GM12878 (cell line): ENCODE results near the gene ERC2. TPM values are rescaled to one million over a fixed set of nuclear protein-coding genes. Genes with fewer than 3 reads are reported as not detected.

Experiments
- ATAC-seq: fragments of 200-7000 bp; cut with Tn5 transposase; 3 replicates; pipeline ENCODE4 v1.9.1; 2020; ENCODE audit warnings: mild to moderate bottlenecking, moderate library complexity
- BruUV-seq: library from RNA; stranded (reverse); fragments of 400-500 nt; replicated peaks from 2 replicates; lab custom pipeline; 2021; lab: Mats Ljungman, UMichigan
- CTCF ChIA-PET: fragments of 300-600 bp; sonication (Branson Sonifier 250); formaldehyde crosslinking; extraction: SDS; loops from one replicate; lab custom pipeline; 2021; ENCODE audit warnings: inconsistent platforms; lab: Yijun Ruan, JAX
- POLR2A ChIA-PET: fragments of 350-600 bp; formaldehyde crosslinking; extraction: SDS; loops from one replicate; lab custom pipeline; 2021; ENCODE audit warnings: inconsistent platforms; lab: Charles Lee
- RAD21 ChIA-PET: fragments of 300-600 bp; sonication (Branson Sonifier 250); formaldehyde crosslinking; loops from one replicate; lab custom pipeline; 2023; ENCODE audit warnings: antibody characterized with exemption; ENCODE audit not compliant: unreplicated experiment; lab: Charles Lee
- SMC1A ChIA-PET: fragments of 300-600 bp; sonication (Branson Sonifier 250); formaldehyde crosslinking; loops from one replicate; lab custom pipeline; 2023; ENCODE audit not compliant: unreplicated experiment, uncharacterized antibody; lab: Charles Lee
- DNase-seq: peaks from one replicate; pipeline ENCODE4 v3.0.0-alpha.2; 2011; ENCODE audit warnings: low read depth, low spot score
- FAIRE-seq: peaks from 3 replicates; lab custom pipeline; 2011; peaks lifted over from hg19 to GRCh38; lab: Jason Lieb, UNC
- H2AFZ ChIP-seq: 2 replicates; pipeline ENCODE4 v1.6.0; 2011; ENCODE audit warnings: low read depth, low read length, control low read depth; ENCODE audit not compliant: control insufficient read depth
- H3K27ac ChIP-seq: 2 replicates; pipeline ENCODE4 v1.5.1; 2011; ENCODE audit warnings: control low read depth; ENCODE audit not compliant: control insufficient read depth, insufficient read depth
- H3K27me3 ChIP-seq, 2 experiments: replicated peaks in 1 of 2; 2 replicates each; pipeline versions ENCODE4 v1.6.0 to v1.6.1; 2011; ENCODE audit warnings: low read length in 1 of 2; ENCODE audit not compliant: control insufficient read depth in 2 of 2, insufficient read depth in 2 of 2
- H3K36me3 ChIP-seq, 2 experiments: 2 replicates each; pipeline ENCODE4 v1.5.1; 2011; ENCODE audit warnings: low read length in 1 of 2; ENCODE audit not compliant: control insufficient read depth in 2 of 2, insufficient read depth in 2 of 2
- H3K4me1 ChIP-seq: 2 replicates; pipeline ENCODE4 v1.6.1; 2011; ENCODE audit warnings: mild to moderate bottlenecking, low read length, moderate library complexity, mixed read lengths; ENCODE audit not compliant: control insufficient read depth, insufficient read depth
- H3K4me2 ChIP-seq: 2 replicates; pipeline ENCODE4 v1.6.0; 2011; ENCODE audit warnings: control low read depth; ENCODE audit not compliant: control insufficient read depth, insufficient read depth
- H3K4me3 ChIP-seq: fragments of 200-600 bp; sonication (generic); 2 replicates; pipeline ENCODE4 v1.5.1; 2016
- H3K79me2 ChIP-seq: 2 replicates; pipeline ENCODE4 v1.6.0; 2011; ENCODE audit warnings: low read length; ENCODE audit not compliant: control insufficient read depth, insufficient read depth
- H3K9ac ChIP-seq: 2 replicates; pipeline ENCODE4 v1.8.0; 2011; ENCODE audit warnings: low read length, control low read depth, mixed read lengths; ENCODE audit not compliant: control insufficient read depth, insufficient read depth
- H3K9me3 ChIP-seq: replicated peaks from 3 replicates; pipeline ENCODE4 v1.5.1; 2011; ENCODE audit warnings: mild to moderate bottlenecking, low read length; ENCODE audit not compliant: control insufficient read depth, insufficient read depth
- H4K20me1 ChIP-seq: 2 replicates; pipeline ENCODE4 v1.6.0; 2011; ENCODE audit not compliant: control insufficient read depth, insufficient read depth
- ASH2L ChIP-seq: fragments of 300-600, 200-600 bp; sonication (generic); IDR thresholded peaks from 2 replicates; pipeline ENCODE4 v1.6.1; 2017; ENCODE audit warnings: low read depth, mild to moderate bottlenecking, borderline replicate concordance
- MTA3 ChIP-seq: IDR thresholded peaks from 2 replicates; pipeline ENCODE4 v1.6.1; 2012; ENCODE audit warnings: low read length, inconsistent platforms, borderline replicate concordance
- SMC3 ChIP-seq: IDR thresholded peaks from 2 replicates; pipeline ENCODE4 v1.6.1; 2011; ENCODE audit warnings: low read length, improper control_type of control experiment, borderline replicate concordance
- ZBED1 ChIP-seq: IDR thresholded peaks from 2 replicates; pipeline ENCODE4 v1.6.1; 2016; ENCODE audit warnings: borderline replicate concordance
- WGBS: methylation state at CpG from one replicate; pipeline ENCODE4 v1.1.6; 2016; ENCODE audit warnings: low lambda C conversion rate; ENCODE audit not compliant: insufficient replicate concordance, insufficient coverage; ENCODE audit errors: missing lambda C conversion rate; 5-methylcytosine and 5-hydroxymethylcytosine counted together
- in situ Hi-C: fragments of 300-500 bp; cut with MboI; formaldehyde crosslinking; loops from 9 replicates; pipeline ENCODE4 v1.14.3; 2018; ENCODE audit warnings: mixed read lengths
- intact Hi-C: fragments of 100-400 bp; cut with micrococcal nuclease; formaldehyde crosslinking; loops from one replicate; pipeline ENCODE4 v1.14.2; 2022; ENCODE audit not compliant: unreplicated experiment
- polyA plus RNA-seq, 11 experiments: library from polyadenylated mRNA; depleted of rRNA in 4 of 11; unstranded in 6 of 11; stranded (reverse) in 5 of 11; fragments of >200 nt; fragmentation: Nextera tagmentation in 4 of 11; fragmentation: Illumina TruSeq in 1 of 11; extraction: Ambion mirVana in 4 of 11; extraction: Trizol in 1 of 11; gene quantifications; 1 replicate in 1 of 11; 2 replicates in 10 of 11; pipeline versions ENCODE4 v1.2.1 to v1.2.3, GENCODE V29; 2011 to 2016; ENCODE audit warnings: inconsistent platforms in 2 of 11, missing spikeins in 2 of 11, low read depth in 1 of 11
- total RNA-seq, 4 experiments: library from RNA; depleted of rRNA in 3 of 4; stranded (reverse); fragments of >200 nt in 3 of 4; fragmentation: Illumina TruSeq in 1 of 4; extraction: Trizol in 1 of 4; gene quantifications; 2 replicates each; pipeline versions ENCODE4 v1.2.1 to v1.2.3, GENCODE V29; 2013 to 2021
- TF ChIP-seq, protein P1 (sequence below): fragments of 450-650 bp; IDR thresholded peaks from 2 replicates; pipeline ENCODE4 v1.6.1; 2017; ENCODE audit warnings: antibody characterized with exemption, mild to moderate bottlenecking, moderate library complexity
- TF ChIP-seq, protein P2 (sequence below), 3 experiments: IDR thresholded peaks in 2 of 3; conservative IDR thresholded peaks in 1 of 3; 2 replicates each; pipeline ENCODE4 v1.5.1; 2011; ENCODE audit warnings: low read depth in 3 of 3, low read length in 3 of 3, mild to moderate bottlenecking in 3 of 3, control low read depth in 2 of 3, moderate library complexity in 2 of 3, inconsistent platforms in 1 of 3, mixed read lengths in 1 of 3; ENCODE audit not compliant: control insufficient read depth in 2 of 3, insufficient read depth in 1 of 3; ENCODE audit errors: extremely low read depth in 1 of 3

ERC2 gene
- total and polyA plus RNA-seq, 10 of the 15 experiments (the other 5 are each of a cell fraction or from before 2014, with no cell fraction given) = 0.06 to 1.4 (median 0.12) TPM; not detected in 3

DNA sequence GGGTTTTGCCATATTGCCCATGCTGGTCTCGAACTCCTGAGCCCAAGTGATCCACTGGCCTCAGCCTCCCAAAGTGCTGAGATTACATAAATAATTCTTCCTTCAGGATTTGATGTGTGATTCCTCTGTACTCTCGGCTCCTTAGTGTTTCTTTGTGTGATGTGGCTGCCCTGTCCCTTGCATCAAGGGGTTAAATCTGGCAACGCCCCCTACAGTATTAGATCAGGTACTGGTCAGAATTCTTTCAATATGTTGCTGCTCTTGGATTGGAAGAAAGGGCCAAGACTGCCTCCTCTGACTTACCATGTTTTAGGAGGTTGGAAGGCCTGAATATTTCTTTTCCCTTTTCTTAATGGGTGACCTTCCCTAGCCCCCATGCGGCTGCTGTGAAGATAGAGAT is 590.6 kb downstream of the ERC2 start:
- ATAC-seq = no peak
- no TSS peak for BruUV-seq
- ChIA-PET CTCF (no interaction called here), SMC1A (interaction anchor here (1.1 kb wide), 1 partner anchor 385 kb away, joined by 3 read pairs; no protein-coding TSS in a partner anchor), POLR2A (no interaction called here), RAD21 (no interaction called here)
- Histone ChIP-seq H2AFZ (no peak overlapping the region), H3K9me3 (no peaks in the 10 kb centered on the region), H3K27me3 (peaks cover 2 to 5% of the 10 kb centered on the region in 2 experiments; a peak in 1 of 4 replicates), H3K9ac (no peak overlapping the region), H3K4me3 (no peak overlapping the region), H3K79me2 (no peaks in the 10 kb centered on the region), H3K4me1 (no peaks in the 10 kb centered on the region), H3K27ac (no peak overlapping the region), H3K4me2 (no peak overlapping the region), H4K20me1 (no peaks in the 10 kb centered on the region), H3K36me3 (no peaks in the 10 kb centered on the region)
- in situ Hi-C loops = no loop called here
- 29% methylated on average over 4 of the region's 4 CpGs for WGBS
- FAIRE-seq = no peak
- intact Hi-C loops = no loop called here
- no peak for DNase-seq
- TF ChIP-seq, protein P1, sequence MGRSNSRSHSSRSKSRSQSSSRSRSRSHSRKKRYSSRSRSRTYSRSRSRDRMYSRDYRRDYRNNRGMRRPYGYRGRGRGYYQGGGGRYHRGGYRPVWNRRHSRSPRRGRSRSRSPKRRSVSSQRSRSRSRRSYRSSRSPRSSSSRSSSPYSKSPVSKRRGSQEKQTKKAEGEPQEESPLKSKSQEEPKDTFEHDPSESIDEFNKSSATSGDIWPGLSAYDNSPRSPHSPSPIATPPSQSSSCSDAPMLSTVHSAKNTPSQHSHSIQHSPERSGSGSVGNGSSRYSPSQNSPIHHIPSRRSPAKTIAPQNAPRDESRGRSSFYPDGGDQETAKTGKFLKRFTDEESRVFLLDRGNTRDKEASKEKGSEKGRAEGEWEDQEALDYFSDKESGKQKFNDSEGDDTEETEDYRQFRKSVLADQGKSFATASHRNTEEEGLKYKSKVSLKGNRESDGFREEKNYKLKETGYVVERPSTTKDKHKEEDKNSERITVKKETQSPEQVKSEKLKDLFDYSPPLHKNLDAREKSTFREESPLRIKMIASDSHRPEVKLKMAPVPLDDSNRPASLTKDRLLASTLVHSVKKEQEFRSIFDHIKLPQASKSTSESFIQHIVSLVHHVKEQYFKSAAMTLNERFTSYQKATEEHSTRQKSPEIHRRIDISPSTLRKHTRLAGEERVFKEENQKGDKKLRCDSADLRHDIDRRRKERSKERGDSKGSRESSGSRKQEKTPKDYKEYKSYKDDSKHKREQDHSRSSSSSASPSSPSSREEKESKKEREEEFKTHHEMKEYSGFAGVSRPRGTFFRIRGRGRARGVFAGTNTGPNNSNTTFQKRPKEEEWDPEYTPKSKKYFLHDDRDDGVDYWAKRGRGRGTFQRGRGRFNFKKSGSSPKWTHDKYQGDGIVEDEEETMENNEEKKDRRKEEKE = no peak
- TF ChIP-seq, protein P2, sequence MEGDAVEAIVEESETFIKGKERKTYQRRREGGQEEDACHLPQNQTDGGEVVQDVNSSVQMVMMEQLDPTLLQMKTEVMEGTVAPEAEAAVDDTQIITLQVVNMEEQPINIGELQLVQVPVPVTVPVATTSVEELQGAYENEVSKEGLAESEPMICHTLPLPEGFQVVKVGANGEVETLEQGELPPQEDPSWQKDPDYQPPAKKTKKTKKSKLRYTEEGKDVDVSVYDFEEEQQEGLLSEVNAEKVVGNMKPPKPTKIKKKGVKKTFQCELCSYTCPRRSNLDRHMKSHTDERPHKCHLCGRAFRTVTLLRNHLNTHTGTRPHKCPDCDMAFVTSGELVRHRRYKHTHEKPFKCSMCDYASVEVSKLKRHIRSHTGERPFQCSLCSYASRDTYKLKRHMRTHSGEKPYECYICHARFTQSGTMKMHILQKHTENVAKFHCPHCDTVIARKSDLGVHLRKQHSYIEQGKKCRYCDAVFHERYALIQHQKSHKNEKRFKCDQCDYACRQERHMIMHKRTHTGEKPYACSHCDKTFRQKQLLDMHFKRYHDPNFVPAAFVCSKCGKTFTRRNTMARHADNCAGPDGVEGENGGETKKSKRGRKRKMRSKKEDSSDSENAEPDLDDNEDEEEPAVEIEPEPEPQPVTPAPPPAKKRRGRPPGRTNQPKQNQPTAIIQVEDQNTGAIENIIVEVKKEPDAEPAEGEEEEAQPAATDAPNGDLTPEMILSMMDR (IDR thresholded peaks at IDR 0.05 in 2 of 3, conservative IDR thresholded peaks at IDR 0.05 in 1 of 3; ENCODE audit: control insufficient read depth in 2 of 3, extremely low read depth in 1 of 3, insufficient read depth in 1 of 3, low read depth in 3 of 3, low read length in 3 of 3) = 0 out of 6 replicates have a peak, but pooled peaks of 1 of the 3 experiments have one; percentile 7
- TF ChIP-seq SMC3 (no peak), ASH2L (no peak), MTA3 (no peak), ZBED1 (no peak)
